ENCODE measurements around the gene DNAI1.

DNA sequence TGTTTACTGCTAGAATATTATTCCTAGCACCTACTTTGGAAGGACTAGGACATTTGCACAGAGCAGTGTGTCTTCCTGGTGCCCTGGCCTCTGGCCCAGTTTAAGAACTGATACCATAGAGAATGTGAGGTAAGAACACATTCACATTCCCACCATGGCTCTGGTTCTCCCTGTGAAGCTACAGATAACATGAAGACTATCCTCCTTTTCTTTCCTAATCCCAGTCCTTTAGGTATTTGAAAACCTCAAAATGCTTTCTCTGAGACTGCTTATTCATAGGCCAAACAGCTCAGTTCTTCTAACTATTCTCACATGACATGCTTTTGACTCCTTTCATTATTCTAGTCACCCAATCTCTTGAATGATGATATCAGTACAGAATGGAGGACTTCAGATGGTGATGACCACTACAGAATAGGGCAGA lies 12.1 kb upstream of the DNAI1 start:
- no peak for TF ChIP-seq CTCF (conservative IDR thresholded peaks at IDR 0.05; ENCODE audit: low read depth, low read length)
- no peak for TF ChIP-seq EZH2phosphoT487 (IDR thresholded peaks at IDR 0.05; ENCODE audit: borderline replicate concordance, low read length)
- TF ChIP-seq EZH2 (IDR thresholded peaks at IDR 0.05; ENCODE audit: low read length, unreplicated experiment): no peak

Data from PC-3 (cell line).